Measurements from ENCODE around the gene PGR.

PGR gene

GRCh38 chr11:101129203-101129943 is at the start of gene PGR:
Gene PGR, minus strand, starts transcription at chr11:101129813. Its CDS starts 743 bp downstream, at chr11:101129070.
- DNase-seq (ENCODE audit: low read depth), result no peak

GRCh38 chr11:101176381-101176780 is 46.8 kb upstream of the PGR start:
- DNase-seq (ENCODE audit: low read depth), result no peak

GRCh38 chr11:101169944-101170343 is 40.3 kb upstream of the PGR start:
- no peak for DNase-seq (ENCODE audit: low read depth)

DNA sequence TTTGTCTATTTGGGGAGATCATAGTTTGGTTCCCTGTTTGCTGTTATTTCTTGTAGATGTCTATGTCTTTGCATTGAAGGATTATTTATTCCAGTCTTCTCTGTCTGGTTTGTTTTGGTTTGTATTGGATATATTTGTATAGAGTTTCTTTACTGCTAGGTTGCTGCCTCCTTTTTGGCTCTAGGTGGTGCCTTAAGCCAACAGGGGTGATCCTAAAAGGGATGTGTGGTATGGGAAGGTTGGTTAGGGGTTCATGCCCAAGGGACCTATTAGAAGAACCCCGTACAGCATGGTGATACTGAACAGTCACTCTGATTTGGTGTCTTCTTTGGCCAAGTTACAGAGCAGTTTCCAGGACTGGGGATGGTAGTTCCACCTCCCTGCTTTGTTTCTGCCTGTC is 36.4 kb upstream of the PGR start:
- no peak for DNase-seq (ENCODE audit: low read depth)

DNA sequence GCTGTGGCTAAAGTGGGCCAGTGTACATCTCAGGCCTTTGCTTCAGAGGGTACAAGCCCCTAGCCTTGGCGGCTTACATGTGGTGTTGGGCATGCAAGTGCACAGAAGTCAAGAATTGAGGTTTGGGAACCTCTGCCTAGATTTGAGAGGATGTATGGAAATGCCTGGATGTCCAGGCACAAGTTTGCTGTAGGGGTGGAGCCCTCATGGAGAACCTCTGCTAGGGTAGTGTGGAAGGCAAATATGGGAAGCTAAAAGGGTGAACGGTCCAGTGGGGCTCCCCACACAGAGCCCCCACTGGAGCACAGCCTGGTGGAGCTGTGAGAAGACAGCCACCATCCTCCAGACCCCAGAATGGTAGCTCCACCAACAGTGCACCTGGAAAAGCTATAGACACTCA is 28.5 kb upstream of the PGR start:
- DNase-seq (ENCODE audit: low read depth), result no peak

DNA sequence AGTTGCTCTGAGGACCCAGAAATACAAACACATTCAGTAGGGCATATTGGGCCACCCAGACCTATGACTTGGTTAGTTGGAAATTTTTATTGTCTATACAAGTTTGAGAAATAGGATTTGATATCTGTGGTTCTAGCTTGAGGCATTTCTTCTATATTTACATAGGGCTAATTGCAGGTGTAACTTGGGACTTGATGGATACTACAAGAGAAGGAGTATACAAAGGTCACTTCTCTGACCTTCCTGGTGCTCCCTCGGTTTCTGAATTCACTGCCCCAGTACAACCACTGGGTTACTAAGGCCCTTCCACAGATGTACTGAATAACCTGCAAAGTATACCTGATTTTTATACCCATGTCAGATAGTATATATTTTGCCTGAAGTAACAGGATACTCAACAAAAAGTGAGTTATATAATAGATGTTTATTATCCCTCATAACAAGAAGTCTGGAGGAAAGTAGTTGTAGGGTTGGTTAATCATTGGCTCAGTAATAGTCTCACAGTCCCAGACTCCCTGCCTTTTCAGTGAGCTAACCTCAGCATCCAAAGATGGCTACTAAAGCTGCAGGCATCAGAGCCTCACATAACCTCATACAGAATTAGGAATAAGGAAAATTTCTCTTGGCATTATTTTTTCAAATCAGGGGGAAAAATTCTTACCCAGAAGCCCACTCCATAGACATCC is 8.8 kb upstream of the PGR start:
- DNase-seq (ENCODE audit: low read depth), result no peak

DNA sequence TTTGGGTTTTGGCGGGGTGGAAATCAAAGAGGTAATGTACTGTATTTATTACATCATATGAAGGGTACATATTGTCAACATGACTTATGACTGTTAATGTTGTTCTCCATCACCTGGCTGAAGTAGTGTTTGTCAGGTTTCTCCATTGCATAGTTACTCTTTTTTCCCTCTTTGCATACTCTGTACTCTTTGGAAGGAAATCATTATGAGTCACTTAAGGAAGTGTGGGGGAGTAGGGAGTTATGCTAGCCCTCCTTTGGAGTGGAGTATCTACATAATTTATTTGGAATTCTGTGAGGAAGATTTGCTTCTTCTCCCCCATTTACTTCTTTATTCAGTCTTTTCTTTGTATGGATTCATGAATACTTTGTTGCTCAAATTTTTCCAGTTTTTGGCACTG is 3.6 kb upstream of the PGR start:
- DNase-seq (ENCODE audit: low read depth), result no peak

DNA sequence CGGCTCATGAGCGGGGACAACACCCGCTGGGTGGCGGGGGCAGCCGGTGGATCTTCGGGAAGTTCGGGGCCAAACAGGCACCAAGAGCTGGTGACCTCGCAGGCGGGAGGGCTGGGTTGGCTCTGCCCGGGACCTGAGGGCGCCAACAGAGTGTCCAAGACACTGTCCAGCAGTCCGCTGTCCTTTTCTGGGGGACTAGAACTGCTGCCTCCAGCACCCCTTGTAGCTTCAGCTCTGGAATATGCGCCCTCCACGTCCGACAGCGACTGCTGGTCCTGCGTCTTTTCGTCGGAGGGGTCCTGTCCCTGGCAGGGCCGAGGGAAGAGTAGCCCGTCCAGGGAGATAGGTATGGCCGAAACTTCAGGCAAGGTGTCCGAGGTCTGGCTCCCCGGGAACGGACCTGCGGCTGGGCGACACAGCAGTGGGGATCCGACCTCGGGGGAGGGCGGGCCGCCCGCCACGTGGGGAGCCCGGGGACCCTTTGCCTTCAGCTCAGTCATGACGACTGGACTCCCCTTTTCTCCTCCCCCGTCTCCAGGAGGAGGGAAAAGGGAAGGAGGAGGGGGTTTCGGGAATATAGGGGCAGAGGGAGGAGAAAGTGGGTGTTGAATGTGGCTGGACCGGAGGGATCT is 926 bp downstream of the PGR start:
- DNase-seq (ENCODE audit: low read depth), result no peak

DNA sequence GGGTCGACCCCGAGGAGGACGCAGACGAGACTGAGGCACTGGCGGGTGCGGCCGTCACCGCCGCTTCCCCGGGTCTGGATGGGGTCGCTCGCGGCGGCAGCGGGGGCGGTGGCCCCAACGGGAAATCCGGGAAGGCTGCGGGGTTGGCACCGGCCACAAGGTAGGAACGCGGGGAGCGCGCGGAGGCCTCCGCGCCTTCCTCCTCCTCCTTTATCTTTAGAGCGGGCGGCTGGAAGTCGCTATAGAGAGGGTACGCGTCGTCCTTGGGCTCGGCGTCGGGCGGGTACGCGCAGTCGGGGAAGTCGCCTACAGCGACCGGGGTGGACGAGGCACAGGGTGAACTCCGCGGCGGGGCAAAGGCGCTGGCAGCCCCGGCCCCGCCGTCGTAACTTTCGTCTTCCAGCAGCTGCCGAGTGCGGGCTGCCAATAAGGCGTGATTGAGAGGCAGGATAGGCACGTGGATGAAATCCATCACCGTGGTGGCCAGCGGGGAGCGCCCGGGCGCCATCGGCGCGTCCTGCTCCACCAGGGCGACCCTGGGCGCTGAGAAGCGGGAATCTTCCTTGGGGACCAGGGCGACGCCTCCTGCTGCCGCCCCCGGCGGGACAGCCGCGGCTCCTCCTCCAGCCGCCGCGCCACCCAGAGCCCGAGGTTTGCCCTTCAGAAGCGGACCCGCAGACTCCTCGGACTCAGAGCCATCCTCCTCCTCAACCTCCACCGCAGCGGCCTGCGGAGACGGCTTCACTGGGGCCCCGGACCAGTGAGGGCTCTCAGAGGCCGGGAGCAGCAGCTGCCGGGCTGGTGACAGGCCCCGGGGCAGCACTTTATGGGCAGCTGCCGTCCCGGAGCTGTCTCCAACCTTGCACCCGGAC is 1.7 kb downstream of the PGR start:
- no peak for DNase-seq (ENCODE audit: low read depth)

DNA sequence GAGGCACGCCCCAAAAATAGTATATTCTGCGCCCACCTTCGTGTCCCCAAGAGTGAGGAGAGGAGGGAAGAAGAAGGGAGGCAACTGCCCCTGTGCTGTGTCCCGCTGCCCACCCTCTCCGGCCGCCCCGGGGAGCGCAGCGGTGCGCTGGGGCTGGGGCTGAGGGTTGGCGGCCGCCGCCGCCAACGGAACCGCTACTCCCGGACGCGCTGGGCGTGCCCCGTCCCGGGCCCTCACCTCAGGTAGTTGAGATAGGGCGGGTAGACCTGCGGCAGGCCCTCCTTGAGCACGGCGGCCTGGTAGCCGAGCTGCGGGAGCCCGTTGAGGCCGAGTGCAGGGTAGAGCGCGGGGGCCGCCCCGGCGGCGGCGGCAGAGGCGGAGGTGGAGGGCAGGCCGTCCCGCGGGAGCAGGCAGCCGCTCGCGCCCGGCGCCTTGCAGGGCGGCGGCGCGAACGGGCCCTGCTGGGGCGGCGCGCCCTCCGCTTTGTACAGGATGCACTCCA is 2.4 kb downstream of the PGR start:
- DNase-seq (ENCODE audit: low read depth), result no peak

DNA sequence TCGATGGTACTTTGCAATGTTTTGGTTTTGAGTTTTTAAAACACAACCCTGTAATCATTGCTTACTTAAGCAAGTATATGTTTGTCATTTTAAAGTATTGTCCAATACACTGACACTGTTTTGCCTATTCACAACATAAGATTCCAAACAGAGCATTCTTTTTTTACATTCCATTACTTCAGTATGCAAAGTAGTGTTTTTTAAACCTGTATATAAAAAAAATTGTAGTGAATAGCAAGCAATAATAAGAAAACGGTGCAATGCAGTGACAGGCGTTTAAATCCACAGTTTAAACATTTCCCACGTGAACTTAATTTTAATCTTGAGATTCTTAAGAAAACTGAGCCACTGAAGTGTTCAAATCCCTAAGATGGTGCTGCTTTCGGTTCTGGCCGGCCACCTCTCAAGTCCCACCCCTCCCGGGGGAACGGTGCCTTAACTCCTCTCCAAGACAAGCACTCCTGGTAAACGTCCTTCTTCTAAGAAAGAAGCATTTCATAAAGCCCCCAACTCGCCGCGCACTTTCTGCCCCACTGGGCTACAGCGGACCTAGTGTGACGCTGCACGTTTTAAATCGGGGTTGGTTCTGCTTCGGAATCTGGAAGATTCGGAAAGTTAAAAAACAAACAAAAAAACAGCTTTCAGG is 2.9 kb downstream of the PGR start:
- DNase-seq (ENCODE audit: low read depth), result no peak

GRCh38 chr11:101115671-101116160 is 13.9 kb downstream of the PGR start:
- DNase-seq (ENCODE audit: low read depth), result no peak

DNA sequence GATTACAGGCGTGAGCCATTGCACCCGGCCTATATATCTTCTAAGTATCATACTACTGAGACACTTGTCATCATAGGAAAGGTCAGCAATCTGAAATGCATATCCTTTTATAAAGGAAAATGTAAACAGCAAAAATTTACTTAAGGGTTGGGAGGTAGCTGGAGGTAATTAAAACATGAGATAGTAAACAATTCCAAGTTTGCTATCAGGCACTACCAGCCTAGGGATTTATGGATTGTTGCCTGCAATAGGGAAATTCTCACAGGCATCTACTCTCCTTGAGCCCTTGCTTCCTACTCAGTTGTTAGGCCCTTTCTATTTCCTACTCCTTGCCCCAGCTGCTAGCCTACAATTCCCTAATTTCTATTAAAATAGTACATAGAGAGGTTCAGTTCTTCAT is 16.1 kb downstream of the PGR start:
- no peak for DNase-seq (ENCODE audit: low read depth)

DNA sequence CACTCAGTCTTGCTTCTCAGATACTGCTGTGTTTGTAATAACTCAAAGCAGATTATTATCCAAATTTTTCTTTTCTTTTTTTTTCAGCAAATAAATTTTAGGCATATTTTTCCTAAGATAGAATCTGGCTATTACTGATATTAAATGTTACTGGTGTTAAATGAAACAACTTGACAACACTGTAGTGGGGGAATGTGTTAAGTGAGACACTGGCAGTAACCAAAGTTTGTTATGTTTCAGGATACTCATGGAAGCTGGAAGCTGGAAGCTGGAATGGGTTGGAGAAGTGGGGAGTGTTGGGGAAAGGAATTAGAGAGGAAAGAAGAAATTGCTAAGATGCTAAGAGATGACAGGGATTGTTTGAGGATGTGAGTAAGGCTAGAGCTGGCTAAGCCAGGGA is 24.9 kb downstream of the PGR start:
- DNase-seq (ENCODE audit: low read depth), result no peak

DNA sequence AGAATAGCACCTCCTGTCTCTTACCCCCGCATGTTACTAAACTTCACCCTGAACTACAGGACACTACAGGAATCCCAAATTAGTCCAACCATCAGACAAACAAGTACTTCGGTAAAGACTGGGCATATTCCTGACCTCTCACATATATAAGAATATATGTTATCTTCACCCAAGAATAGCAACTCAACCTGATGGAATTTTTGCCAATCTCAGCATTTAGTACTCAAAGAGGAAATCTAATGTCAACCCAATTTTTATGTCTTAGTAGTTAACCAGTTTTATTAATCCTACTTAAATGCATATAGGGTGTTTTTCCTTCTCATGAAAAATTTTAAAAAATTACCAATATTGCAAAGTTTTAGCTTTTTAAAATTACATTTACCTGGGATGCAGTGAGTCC is 26.2 kb downstream of the PGR start:
- no peak for DNase-seq (ENCODE audit: low read depth)

DNA sequence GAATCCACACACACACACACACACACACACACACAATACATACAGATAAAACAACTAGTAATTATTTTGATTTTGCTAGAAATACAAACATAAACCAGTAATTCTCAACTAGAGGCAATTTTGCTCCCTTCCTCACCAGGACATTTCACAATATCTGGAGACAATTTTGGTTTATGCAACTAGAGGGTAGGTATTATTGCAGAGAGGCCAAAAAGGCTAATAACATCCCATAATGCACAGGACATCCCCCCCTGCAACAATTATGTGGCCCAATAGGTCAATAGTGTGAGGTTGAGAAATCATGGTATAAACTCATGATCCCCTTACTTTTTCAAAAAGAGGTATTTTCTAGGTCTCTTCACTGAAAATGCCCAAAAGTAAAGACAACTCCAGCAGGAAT is 29.0 kb downstream of the PGR start:
- DNase-seq (ENCODE audit: low read depth), result no peak

DNA sequence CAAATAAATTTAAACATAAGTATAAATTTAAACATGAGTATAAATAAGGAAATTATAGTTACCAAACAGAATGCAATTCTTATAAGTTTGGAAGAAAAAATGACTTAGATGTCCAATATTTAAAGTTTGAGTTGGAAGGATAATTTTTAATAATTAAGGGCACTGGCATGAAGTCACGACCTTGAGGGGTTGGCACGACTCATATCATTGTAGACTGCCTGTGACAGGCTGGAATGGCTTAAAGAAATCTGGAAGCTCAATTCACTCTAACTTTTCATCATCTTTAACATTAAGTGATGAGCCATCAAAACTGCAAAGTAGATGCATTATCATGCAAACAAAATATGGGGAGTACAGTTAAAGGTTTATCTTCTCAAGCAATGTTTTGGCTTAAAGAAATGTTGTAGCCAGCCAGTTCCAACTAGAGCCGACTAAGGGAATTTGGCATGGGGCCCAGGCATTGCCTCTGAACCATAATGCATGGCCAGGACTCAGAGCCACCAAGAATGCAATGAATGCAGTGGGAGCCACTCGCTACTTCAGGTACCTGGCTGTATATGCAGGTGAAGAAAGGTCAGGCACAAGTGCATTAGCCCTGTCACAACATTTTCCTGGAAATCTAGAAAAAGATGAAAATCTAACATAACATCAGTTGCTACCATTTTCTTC is 33.4 kb downstream of the PGR start:
- no peak for DNase-seq (ENCODE audit: low read depth)

GRCh38 chr11:101091781-101092180 is 37.8 kb downstream of the PGR start:
- no peak for DNase-seq (ENCODE audit: low read depth)

DNA sequence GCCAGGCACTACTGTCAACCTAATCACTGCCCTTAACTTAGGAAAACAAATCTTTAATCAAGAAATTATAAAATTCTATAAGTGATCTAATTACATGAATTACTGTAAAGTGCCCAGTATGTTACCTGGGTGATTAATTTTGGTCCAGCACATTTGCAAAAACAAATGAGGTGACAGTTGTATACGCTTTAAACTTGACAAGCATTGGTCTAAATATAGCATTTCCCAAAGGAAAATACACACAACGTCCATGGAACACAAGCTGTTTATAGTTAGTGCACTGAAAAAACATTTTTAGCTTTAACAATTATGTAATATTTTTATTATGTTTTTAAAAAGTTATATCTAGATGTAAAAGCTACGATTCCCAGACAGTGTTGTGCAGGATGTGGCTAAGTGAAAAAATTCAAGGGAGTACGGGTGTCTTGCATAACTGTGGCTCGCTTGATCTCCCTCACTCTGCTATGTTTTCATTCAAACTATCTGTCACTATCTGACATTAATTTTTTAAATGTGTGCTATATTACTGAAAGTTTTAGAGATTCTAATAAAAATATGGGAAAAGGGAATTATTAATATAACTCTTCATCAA is 38.8 kb downstream of the PGR start:
- DNase-seq (ENCODE audit: low read depth), result no peak

DNA sequence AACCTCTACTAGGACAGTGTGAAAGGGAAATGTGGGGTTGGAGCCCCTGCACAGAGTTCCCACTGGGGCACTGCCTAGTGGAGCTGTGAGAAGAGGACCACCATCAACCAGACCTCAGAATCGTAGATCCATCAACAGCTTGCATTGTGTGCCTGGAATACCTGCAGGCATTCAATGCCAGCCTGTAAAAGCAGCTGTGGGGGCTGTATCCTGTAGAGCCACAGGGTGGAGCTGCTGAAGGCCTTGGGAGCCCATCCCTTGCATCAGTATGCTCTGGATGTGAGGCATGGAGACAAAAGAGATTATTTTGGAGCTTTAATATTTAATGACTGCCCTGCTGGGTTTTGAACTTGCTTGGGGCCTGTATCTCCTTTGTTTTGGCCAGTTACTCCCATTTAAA is 46.3 kb downstream of the PGR start:
- DNase-seq (ENCODE audit: low read depth), result no peak

GRCh38 chr11:101082813-101083212 is 46.8 kb downstream of the PGR start:
- no peak for DNase-seq (ENCODE audit: low read depth)
